Stimulated activated naive CD4-positive, alpha-beta T cell (primary cell): ENCODE measurements around the gene BAG5.

Experiments used
- DNase-seq, 6 experiments: peaks; one replicate each; lab custom pipeline; 2025; lab: John Stamatoyannopoulos, UW

The BAG5 gene

GRCh38 chr14:103509864-103510723 lies 52.4 kb downstream of the BAG5 start:
- no peak for DNase-seq

GRCh38 chr14:103508521-103509329 lies 53.7 kb downstream of the BAG5 start:
- no peak for DNase-seq

GRCh38 chr14:103507751-103508150 lies 54.7 kb downstream of the BAG5 start:
- DNase-seq, result no peak
